ENCODE data around the gene SNAPC5.

SNAPC5 gene

DNA sequence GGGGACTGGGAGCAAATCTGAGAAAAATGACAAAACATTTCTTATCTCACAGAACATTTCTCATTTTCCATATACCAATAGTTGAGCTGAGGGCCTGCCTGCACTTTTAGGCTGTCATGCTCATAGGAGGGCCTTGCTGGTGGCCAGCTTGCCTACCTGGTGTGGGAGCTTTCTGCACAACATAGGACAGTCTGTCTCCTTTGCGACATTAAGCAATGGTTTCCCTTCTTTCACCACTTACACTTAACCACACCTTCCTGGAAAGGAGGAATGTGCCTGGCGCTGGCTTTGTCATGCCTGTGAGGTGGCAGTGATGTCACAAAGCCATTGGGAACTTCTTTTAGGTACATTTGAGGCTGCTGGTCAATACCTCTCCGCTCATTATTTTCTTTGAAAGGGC lies 5.7 kb downstream of the SNAPC5 start:
- no peak overlapping the region for H2AFZ ChIP-seq (ENCODE audit: low read length)
- peaks cover 7% of the 10 kb centered on the region for H3K4me1 ChIP-seq (ENCODE audit: insufficient read depth, low read length, poor library complexity, severe bottlenecking)
- H3K4me3 ChIP-seq (ENCODE audit: low read length, poor library complexity, severe bottlenecking) = no peak overlapping the region
- no peaks in the 10 kb centered on the region for H3K9me3 ChIP-seq (ENCODE audit: insufficient read depth, low read depth, low read length)
- TF ChIP-seq, protein P1, sequence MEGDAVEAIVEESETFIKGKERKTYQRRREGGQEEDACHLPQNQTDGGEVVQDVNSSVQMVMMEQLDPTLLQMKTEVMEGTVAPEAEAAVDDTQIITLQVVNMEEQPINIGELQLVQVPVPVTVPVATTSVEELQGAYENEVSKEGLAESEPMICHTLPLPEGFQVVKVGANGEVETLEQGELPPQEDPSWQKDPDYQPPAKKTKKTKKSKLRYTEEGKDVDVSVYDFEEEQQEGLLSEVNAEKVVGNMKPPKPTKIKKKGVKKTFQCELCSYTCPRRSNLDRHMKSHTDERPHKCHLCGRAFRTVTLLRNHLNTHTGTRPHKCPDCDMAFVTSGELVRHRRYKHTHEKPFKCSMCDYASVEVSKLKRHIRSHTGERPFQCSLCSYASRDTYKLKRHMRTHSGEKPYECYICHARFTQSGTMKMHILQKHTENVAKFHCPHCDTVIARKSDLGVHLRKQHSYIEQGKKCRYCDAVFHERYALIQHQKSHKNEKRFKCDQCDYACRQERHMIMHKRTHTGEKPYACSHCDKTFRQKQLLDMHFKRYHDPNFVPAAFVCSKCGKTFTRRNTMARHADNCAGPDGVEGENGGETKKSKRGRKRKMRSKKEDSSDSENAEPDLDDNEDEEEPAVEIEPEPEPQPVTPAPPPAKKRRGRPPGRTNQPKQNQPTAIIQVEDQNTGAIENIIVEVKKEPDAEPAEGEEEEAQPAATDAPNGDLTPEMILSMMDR (conservative IDR thresholded peaks at IDR 0.05; ENCODE audit: low read length) = no peak
- no peak for TF ChIP-seq EZH2phosphoT487 (IDR thresholded peaks at IDR 0.05; ENCODE audit: borderline replicate concordance)
- H3K9ac ChIP-seq (ENCODE audit: low read depth, low read length, poor library complexity, severe bottlenecking) = no peak overlapping the region
- H3F3A ChIP-seq (ENCODE audit: low read depth) = no peaks in the 10 kb centered on the region
- H3K9me2 ChIP-seq (replicated peaks; ENCODE audit: low read depth, low read length) = no peaks in the 10 kb centered on the region
- no peaks in the 10 kb centered on the region for H4K20me1 ChIP-seq (ENCODE audit: insufficient read depth, low read length, poor library complexity, severe bottlenecking)
- H3K79me2 ChIP-seq (ENCODE audit: insufficient read depth, low read length) = peaks cover 22% of the 10 kb centered on the region
- H3K4me2 ChIP-seq (ENCODE audit: low read depth, low read length, poor library complexity, severe bottlenecking) = no peak overlapping the region
- no peaks in the 10 kb centered on the region for H3K27me3 ChIP-seq (ENCODE audit: insufficient read depth, low read length, poor library complexity, severe bottlenecking)
- peaks cover 85% of the 10 kb centered on the region; the same call in 1 of the 2 replicates for H3K36me3 ChIP-seq (ENCODE audit: insufficient read depth, low read length)

GRCh38 chr15:66489179-66489791 lies 8.3 kb downstream of the SNAPC5 start:
- TF ChIP-seq, protein P1 (conservative IDR thresholded peaks at IDR 0.05; ENCODE audit: low read length) = no peak
- TF ChIP-seq EZH2phosphoT487 (IDR thresholded peaks at IDR 0.05; ENCODE audit: borderline replicate concordance) = no peak
- Histone ChIP-seq H3K27me3 (ENCODE audit: insufficient read depth, low read length, poor library complexity, severe bottlenecking) (no peaks in the 10 kb centered on the region), H3K4me1 (ENCODE audit: insufficient read depth, low read length, poor library complexity, severe bottlenecking) (no peaks in the 10 kb centered on the region), H3K36me3 (ENCODE audit: insufficient read depth, low read length) (peaks cover 98% of the 10 kb centered on the region; the same call in 1 of the 2 replicates), H3K9ac (ENCODE audit: low read depth, low read length, poor library complexity, severe bottlenecking) (no peak overlapping the region), H4K20me1 (ENCODE audit: insufficient read depth, low read length, poor library complexity, severe bottlenecking) (no peaks in the 10 kb centered on the region), H3K4me3 (ENCODE audit: low read length, poor library complexity, severe bottlenecking) (no peak overlapping the region), H3K79me2 (ENCODE audit: insufficient read depth, low read length) (no peaks in the 10 kb centered on the region), H3F3A (ENCODE audit: low read depth) (no peaks in the 10 kb centered on the region), H3K9me3 (ENCODE audit: insufficient read depth, low read depth, low read length) (no peaks in the 10 kb centered on the region), H3K4me2 (ENCODE audit: low read depth, low read length, poor library complexity, severe bottlenecking) (no peak overlapping the region), H3K9me2 (replicated peaks; ENCODE audit: low read depth, low read length) (no peaks in the 10 kb centered on the region), H2AFZ (ENCODE audit: low read length) (no peak overlapping the region)

DNA sequence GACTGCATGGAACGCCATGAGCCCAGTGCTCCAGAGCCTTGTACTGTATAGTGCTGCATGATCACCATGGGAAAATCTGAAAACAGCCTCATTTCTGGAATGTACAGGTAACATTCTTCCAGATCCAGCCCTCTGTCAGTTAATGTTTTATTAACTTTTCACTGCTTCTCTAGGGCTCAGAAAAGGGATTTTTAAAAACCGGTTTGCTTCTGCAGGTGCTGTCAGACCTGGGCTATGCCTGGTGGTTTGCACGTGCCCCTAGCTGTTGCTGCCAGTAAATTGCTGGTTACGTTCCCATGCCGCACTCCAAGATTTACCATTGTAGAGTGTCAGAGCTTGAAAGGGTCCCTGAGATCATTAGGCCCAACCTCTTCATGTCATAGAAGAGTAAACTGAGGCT lies 9.0 kb downstream of the SNAPC5 start:
- no peaks in the 10 kb centered on the region for H3K9me2 ChIP-seq (replicated peaks; ENCODE audit: low read depth, low read length)
- no peak overlapping the region for H2AFZ ChIP-seq (ENCODE audit: low read length)
- no peaks in the 10 kb centered on the region for H4K20me1 ChIP-seq (ENCODE audit: insufficient read depth, low read length, poor library complexity, severe bottlenecking)
- no peaks in the 10 kb centered on the region for H3K9me3 ChIP-seq (ENCODE audit: insufficient read depth, low read depth, low read length)
- H3K36me3 ChIP-seq (ENCODE audit: insufficient read depth, low read length) = peaks cover 92% of the 10 kb centered on the region; the same call in 1 of the 2 replicates
- H3K4me2 ChIP-seq (ENCODE audit: low read depth, low read length, poor library complexity, severe bottlenecking) = no peak overlapping the region
- no peak overlapping the region for H3K4me3 ChIP-seq (ENCODE audit: low read length, poor library complexity, severe bottlenecking)
- H3K79me2 ChIP-seq (ENCODE audit: insufficient read depth, low read length) = no peaks in the 10 kb centered on the region
- H3F3A ChIP-seq (ENCODE audit: low read depth) = no peaks in the 10 kb centered on the region
- TF ChIP-seq EZH2phosphoT487 (IDR thresholded peaks at IDR 0.05; ENCODE audit: borderline replicate concordance) = no peak
- TF ChIP-seq, protein P1 (conservative IDR thresholded peaks at IDR 0.05; ENCODE audit: low read length) = no peak
- no peak overlapping the region for H3K9ac ChIP-seq (ENCODE audit: low read depth, low read length, poor library complexity, severe bottlenecking)
- H3K4me1 ChIP-seq (ENCODE audit: insufficient read depth, low read length, poor library complexity, severe bottlenecking) = no peaks in the 10 kb centered on the region
- H3K27me3 ChIP-seq (ENCODE audit: insufficient read depth, low read length, poor library complexity, severe bottlenecking) = no peaks in the 10 kb centered on the region
